ENCODE data around the gene EIF2B5.

DNA sequence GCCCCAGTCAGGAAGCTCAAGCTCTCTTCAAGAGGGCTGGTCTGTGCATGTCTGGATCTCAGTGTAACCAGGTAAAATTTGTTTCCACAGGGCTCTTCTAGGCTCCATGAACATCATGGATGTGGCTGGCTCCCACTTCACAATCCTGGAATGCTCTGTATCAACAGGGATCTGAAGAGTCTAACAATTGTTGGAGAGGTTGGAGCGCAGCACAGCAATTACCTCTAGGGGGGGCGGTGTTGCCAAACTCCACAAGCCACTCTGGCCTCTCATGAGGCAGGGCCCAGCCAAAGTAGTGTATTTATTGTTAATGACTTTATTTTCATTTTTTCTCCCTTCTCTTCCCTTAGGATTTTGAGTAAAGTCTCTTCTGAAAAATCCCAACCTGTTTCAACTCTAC lies 6.1 kb upstream of the EIF2B5 start:
- TF ChIP-seq EZH2 (IDR thresholded peaks at IDR 0.05) (no peak), POLR2AphosphoS5 (IDR thresholded peaks at IDR 0.05; ENCODE audit: borderline replicate concordance, low read depth, low read length) (no peak)
